Ecto neural progenitor cell (in vitro differentiated cells): ENCODE results near the gene SLC2A1.
"Not testable (repeated sequence)": the region's sequence is repeated elsewhere in the genome, so short reads cannot be mapped to it uniquely, and the experiment has no call there.

Source experiments
- DNase-seq: peaks from one replicate; pipeline ENCODE4 v3.0.0-alpha.2; 2018; ENCODE audit warnings: low spot score

Gene SLC2A1

DNA sequence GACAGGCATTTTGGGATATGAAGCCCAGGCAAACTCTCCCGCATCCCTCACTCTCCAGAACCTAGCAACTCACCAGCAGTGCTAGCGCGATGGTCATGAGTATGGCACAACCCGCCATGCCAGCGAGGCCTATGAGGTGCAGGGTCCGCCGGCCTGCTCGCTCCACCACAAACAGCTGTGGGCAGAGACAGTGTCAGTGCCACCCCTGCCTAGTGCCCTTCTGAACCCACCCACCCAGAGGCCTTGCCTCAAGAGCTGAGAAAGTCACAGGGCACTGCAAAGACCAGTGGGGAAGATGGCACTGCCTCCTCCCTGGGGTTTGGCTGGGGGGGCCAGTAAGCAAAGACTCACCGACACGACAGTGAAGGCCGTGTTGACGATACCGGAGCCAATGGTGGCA lies 29.8 kb downstream of the SLC2A1 start:
- no peak for DNase-seq

DNA sequence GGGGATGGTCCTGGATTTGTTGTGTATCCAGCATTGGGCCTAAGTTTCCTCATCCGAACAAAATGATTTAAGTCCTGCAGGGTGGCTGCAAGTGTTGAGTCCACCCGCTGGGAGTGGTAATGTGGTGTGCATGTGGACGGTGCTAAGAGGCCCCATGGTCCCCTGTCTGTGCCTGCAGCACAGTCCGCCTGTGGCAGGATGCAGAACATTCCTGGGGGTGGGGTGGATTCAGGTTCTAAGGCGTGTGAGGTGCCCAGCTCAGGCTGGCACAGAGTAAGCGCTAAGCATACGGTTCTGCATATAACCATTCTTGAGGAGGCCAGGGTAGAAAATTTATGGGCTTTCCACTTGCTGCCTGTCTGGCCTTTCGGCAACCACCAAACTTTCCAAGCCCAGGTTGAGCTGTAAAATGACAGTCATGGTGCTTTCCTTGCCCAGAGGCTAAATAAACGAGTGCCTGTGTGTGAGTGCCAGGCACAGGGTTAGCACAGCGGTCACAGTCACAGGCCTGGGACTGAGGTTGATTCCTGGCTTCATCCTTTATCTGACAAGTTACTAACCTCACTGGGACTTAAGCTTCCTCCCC lies 30.7 kb downstream of the SLC2A1 start:
- DNase-seq: no peak

DNA sequence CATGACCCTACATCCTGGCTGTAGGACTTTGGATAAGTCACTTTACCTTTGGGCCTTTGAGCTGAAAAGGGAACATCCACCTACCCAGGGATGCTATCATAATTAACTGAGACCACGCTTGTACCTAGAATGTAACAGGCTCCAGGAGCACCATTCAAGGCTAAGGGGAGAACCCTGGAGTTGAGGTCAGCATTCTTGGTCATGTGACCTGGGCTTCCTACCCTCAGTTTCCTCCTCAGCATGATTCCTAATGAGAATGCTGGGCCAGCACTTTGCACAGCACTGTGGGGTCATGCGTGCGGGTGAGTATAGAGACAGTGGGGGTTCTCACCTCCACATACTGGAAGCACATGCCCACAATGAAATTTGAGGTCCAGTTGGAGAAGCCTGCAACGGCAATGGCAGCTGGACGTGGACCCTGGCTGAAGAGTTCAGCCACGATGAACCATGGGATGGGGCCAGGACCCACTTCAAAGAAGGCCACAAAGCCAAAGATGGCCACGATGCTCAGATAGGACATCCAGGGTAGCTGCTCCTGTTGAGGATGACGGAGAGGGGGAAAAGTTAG lies 31.3 kb downstream of the SLC2A1 start:
- no peak for DNase-seq

DNA sequence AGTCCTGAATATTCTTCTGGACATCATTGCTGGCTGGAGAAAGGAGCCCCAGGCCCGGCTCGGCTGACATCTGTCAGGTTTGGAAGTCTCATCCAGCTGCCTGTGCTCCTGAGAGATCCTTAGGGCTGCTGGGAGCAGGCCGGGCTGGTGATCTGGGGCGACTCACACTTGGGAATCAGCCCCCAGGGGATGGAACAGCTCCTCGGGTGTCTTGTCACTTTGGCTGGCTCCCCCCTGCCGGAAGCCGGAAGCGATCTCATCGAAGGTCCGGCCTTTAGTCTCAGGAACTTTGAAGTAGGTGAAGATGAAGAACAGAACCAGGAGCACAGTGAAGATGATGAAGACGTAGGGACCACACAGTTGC lies 31.8 kb downstream of the SLC2A1 start:
- no peak for DNase-seq

DNA sequence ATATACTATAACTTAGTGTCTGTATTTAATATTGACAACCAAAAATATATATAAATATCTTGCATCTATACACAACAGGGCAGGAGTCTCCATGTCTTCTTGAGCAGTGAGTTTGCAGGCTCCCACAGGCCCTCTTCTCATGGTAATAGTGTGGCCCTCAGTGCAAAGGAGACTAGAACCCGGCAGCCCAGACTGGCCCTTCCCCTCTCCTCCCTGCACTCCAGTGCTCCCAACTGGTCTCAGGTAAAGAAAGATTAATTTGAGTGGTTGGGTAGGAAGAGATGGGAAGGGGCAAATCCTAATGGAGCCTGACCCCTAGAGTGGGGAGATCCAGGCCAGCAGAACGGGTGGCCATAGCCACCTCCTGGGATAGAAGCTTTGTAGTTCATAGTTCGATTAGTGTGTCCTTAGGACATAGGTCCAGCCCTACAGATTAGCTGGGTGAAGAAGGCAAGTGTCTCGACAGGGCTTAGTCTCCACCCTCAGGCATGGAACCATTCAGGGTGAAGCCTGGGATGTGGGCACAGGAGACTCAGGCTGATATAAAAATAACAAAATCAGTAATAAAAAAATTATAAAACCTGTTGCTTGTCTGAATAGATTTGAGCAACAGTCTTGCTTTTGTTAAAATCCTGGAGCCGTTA lies 32.3 kb downstream of the SLC2A1 start:
- DNase-seq: no peak

DNA sequence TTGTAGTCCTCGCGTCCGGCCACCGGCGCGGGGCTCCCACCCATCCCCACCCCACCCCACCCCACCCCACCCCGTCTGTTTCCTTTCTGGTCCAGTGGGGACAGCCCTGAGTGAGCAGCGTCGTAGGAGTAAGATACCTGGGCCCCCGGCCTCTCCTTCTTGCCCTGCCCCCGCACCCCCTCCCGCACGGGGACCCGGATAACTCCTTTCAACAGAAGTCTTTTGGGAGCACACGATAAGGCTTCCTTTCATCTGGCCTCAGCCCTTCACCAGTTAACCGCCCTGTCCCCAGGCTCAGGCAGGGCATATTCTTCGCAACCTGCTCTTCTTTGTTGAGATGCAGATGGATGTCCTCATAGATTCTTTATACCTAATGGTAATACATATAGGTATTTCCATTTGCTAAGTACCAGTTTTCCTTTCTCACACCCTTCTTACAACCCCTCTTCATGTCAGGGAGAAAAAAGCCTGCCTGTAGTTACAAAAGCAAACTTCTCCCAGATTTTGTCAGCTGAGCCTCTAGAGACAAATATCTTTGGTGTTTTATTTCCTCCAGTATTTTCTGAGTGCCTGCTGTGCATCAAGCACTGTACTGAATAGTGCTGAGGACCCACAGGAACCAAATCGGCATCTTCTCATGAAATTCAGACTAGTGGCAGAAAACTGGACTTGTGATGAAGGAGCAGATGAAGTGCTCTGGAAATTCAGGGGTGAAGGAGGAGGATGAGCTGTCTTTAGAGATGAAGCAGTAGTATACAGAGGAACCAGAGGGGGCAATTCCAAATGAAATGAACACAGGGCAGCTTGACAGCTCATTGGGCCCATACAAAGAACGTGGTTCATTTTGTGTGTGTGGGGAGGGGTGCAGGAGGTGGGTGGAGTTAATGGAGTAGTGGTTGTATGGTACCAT lies 33.6 kb downstream of the SLC2A1 start:
- DNase-seq: no peak

DNA sequence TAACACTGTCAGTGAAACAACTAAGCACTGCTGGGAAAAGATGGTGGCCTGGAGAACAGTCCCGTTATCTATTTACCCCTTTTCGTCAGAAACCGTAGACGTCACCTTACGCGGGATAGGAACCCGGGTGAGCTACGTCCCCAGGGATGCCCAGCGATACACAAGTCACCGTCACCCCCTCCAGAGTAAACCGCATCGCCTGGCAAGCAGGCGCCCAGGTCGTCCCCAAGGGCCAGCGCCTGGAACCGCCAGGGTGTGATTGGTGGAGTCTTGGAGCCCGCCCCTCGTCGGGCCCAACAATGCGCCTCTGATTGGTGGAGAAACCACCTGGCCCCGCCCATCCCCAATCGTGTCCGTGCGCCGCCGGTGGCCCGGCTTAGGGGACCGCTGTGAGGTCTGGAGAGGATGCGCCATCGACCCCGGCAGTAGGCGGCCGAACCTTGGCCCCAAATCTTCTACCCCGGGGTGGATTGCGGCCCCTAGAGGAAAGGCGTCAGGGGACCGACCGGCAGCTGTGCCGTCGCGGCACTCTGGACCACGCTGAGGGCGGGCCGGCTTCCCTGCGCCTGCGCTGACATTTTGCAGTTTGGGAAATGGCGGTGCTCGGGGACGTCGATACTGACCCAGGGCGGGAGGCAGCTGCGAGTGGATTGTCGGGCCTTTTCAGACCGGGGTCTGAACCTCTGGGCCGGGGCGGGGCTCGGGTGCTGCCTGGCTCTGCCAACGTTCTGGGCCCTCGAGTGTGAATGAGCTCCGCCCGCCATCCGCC lies 34.4 kb downstream of the SLC2A1 start:
- DNase-seq: peak; percentile 98

DNA sequence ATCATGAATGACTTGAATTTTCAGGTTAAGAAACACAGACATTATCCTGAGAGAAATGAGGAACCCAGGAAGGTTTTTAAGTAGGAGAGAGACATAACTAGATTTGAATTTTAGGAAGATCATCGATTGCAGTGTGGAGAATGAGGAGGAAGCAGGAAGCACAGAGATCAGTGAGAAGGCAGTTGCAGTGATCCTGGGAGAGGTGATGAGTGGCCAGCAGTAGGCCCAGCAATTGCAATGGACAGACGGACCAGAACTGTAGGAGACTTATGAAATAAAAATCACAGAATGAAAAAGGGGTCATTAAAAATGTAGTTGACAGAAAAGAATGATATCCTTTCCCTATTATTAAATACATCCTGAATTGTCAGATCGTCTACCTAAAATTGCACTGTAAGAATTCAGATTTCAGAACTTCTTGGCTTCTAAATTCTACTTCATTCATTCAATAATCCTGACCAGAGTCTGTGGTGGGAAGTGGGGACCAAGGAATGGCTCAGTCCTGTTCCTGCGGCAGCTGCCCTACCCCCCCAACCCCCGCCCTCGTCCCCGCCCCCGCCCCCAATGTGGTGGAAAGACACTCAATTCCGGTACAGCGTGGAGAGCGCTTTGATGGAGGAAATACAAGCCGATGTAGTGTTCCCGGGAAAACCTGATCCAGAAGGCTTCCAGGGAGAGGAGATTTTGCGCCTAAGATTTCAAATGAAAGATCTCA lies 35.1 kb downstream of the SLC2A1 start:
- no peak for DNase-seq

DNA sequence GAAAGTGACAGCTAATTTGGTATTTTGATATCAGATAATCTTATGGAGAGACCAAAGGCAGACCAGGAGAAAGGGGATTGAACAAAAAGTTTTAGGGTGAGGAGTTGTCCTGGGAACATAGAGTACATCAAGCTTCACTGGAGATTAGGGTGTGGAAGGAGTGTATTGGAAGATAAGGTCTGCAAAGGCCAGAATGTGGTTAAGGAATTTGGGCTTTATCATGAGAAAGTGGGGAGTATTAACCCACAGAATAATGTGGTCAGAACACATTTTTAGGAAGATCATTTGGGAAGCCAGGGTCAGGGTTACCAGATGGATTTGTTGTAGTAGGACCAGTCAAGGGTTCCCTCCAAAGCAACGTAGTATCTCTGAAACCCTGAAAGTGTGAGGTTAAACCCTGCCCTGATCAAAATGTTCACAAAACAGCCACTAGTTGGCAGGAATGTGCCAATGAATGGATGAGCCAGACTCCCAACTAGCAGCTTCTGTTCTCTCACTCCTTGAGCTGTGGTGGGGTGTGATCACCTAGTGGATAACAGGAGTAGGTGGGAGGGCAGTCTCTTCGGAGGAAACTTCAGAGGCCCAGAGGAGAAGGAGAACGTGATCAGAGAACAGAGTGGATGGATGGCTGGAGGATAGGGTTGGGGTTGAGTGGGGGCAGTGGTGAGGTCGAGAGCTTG lies 35.8 kb downstream of the SLC2A1 start:
- DNase-seq: peak; percentile 71

DNA sequence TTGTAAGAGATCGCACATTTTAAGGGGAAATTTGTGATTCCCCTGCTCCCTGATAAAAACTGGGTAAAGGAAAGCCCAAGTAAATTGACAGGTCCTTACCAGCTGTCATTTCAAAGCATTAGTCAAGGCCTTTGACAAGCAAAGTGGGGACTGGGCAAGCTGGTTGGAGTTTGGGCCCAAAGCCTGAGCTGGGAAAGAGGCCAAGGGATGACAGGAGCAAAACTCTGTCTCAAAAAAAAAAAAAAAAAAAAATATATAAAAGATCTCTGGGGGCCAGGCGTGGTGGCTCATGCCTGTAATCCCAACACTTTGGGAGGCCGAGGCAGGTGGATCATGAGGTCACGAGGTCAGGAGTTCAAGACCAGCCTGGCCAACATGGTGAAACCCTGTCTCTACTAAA lies 36.9 kb downstream of the SLC2A1 start:
- peak; percentile 20 for DNase-seq

DNA sequence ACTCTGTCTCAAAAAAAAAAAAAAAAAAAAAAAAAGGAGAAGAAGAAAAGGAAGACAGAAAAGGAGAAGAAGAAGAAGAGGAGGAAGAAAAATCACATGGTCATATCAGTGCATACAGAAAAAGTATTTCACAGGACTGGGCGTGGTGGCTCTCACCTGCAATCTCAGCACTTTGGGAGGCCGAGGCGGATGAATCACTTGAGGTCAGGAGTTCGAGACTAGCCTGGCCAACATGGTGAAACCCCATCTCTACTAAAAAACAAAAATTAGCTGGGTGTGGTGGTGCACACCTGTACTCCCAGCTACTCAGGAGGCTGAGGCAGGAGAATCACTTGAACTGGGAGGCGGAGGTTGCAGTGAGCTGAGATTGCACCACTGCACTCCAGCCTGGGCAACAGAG lies 39.0 kb downstream of the SLC2A1 start:
- DNase-seq: not testable (repeated sequence)

DNA sequence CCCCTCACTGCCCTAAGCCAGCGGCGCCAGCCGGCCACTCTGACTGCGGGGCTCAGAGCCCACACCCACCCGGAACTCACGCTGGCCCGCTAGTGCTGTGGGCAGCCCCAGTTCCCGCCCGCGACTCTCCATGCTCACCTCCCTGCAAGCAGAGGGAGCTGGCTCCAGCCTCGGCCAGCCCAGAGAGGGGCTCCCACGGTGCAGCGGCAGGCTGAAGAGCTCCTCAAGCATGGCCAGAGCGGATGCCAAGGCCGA lies 41.5 kb downstream of the SLC2A1 start:
- DNase-seq: no peak

DNA sequence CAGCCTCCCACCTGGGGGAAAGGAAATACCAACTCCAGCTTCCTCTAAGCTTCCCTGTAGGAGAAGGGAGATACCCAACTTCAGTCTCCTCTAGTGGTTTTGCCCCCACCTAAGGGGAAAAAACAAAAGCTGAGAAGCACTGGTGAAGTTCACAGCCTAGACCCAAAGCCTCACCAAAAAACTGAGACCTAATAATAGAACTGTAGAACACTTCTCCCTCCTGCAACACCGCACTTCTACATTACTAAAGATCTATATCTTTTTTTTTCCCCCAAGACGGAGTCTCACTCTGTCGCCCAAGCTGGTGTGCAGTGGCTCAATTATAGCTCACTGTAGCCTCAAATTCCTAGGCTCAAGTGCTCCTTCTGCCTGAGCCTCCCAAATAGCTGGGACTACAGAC lies 43.2 kb downstream of the SLC2A1 start:
- no peak for DNase-seq

DNA sequence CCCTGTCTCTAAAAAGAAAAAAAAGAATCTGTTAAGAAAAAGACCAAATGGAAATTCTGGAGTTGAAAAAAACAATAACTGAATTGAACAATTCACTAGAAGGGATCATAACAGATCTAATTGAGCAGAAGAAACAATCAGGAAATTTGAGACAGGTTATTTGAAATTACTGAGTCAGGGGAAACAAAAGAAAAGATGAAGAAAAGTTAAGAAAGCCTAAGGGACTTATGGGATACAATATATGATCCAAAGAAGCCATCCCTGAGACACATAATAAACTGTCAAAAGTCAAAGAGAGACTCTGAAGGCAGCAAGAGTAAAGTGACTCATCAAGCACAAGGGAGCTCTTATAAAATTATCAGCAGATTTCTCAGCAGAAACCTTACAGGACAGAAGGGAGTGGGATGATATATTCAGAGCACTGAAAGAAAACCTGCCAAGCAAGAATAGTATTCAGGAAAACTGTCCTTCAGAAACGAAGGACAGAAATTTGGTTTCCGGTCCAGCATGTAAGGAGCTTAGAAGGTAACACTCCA lies 44.5 kb downstream of the SLC2A1 start:
- DNase-seq: no peak

DNA sequence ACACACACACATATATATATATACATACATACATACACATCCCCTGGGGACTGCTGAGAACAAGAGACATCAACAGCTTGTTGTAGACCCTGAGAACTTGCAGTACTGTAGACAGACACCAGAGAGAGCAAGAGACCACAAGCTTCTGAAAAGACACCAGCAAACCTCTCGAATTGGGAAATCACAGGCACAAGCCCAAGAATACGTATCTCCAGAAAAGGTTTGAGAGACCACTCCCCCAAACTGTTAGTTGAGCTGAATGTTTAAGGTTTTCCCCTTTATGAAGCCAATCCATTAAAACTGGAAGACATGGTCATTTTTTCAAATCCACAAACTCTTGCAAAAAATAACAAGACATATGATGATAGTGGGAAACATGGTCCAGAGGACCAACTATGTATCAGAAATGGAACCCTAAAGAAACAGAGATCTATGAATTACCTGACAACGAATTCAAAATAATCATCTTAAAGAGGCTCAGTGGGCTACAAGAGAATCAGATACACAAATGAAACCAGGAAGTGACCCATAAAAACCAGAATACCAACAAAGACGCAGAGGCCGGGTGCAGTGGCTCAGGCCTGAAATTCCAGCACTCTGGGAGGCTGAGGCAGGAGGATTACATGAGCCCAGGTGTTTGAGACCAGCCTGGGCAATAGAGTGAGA lies 45.1 kb downstream of the SLC2A1 start:
- no peak for DNase-seq

DNA sequence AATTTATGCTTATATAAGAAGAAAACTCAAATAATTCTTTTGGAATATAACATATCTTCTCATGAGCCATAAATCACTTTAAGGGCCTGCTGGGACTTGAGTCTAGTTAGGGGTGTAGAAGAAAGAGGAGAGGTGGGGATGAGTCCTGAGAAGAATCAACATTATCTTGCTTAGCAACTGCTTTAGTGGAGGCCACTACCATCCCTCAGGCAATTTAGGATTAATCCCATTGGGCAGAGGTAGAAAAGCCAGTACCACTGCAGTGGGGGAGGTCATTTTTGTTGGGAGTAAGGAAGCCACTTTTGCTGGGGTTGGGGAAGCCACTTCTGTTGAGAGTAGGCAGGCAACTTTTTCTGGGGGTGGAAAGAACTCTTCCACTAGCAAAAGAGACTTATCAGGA lies 47.7 kb downstream of the SLC2A1 start:
- no peak for DNase-seq

DNA sequence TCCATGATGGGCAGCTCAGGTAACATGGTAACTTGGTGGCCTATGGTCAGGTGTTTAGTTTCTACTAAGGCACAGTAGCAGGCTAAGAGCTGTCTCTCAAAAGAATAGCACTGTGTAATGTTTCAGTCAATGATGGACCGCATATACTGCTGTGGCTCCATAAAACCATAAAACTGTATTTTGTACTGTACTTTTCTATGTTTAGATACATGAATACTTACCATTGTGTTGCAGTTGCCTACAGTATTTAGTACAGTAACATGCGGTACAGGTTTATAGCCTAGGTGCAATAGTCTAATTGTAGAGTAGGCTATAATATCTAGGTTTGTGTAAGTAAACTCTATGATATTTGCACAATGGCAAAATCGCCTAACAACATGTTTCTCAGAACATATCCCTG lies 50.6 kb downstream of the SLC2A1 start:
- no peak for DNase-seq

DNA sequence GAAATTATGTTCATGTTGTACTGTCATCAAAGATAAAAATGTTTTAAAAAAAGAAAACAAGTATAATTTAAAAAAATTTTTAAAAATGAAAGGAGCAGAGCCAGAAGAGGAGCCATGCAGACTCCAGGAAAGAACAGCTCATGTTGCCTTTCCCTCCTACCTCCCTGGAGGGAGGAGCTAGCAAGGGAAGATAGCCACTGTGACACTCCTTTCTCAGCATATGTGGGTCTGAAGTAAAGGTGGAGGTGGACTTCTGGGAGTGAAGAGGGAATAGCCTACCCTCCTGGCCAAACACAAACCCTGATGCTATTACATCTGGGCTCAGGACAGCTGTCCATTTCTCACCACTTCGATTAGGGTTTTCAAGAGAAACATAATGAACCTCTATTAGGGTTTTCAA lies 54.2 kb downstream of the SLC2A1 start:
- no peak for DNase-seq

DNA sequence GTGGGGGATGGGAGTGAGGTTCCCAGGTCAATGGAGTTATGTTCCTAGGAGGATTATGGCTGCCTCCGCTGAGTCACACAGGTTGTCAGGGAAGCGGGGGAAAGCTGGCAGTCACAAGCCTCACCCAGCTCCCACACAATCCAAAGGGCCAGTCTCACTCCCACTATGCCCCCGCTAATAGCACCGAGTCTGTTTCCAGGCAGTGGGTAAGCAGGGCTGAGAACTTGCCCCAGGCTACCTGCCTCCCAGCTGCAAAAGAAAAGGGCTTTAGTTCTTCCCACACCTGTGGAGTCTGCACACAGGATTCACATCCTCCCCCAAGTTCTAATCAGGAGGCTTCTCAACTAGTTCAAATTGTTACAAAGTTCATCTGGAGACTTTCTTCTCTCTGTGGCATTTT lies 58.7 kb downstream of the SLC2A1 start:
- not testable (repeated sequence) for DNase-seq

DNA sequence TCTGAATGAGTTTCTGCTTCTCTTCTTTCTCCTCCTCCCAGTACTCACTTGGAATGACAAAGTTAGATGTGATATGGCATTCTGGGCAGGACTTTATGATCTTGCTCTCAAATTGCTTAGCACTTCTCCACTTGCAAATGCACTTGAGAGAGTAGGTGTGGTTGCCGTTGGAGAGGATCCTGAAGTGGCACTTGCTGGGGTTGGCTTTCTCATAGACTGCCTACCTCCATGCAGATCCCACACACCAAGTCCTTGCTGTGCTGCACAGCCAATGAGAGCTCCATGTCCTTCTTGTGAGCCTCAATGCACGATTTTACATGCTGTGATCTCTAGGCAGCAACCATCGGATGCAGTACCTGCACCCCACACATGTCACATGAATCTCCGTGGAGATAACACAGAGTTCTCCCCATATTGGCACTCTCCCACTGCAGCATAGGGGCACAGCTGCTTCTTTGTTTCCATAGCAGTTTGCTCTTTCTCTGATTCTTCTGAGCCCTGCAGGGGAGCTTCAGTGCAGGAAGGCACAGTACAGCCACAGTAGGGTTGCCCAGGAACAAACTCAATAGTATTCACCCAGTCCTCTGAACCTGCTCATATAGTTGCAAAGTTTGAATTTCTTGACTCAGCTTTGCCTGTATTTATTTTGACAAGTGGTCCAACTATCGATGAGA lies 67.1 kb downstream of the SLC2A1 start:
- DNase-seq: no peak
